Neural cell (in vitro differentiated cells): Measurements from ENCODE around the gene ABCB6. TPM values are rescaled to one million over a fixed set of nuclear protein-coding genes. Genes with fewer than 3 reads are reported as not detected.

Source experiments
- H2AFZ ChIP-seq: fragments of 200-600, 300-800 bp; sonication (generic), shearing (Covaris generic); 2 replicates; pipeline ENCODE4 v1.6.0; 2014; ENCODE audit warnings: low read depth, mild to moderate bottlenecking, antibody characterized with exemption, low read length, moderate library complexity
- H3F3A ChIP-seq: fragments of 200-600 bp; shearing (Covaris generic); 2 replicates; pipeline ENCODE4 v1.6.1; 2016; ENCODE audit warnings: mild to moderate bottlenecking, moderate library complexity, mixed read lengths, antibody characterized with exemption, low read length; ENCODE audit not compliant: insufficient read depth, poor library complexity, severe bottlenecking
- H3K27ac ChIP-seq: fragments of 200-600, 300-800 bp; sonication (generic), shearing (Covaris generic); 2 replicates; pipeline ENCODE4 v1.5.1; 2014; ENCODE audit warnings: mild to moderate bottlenecking, low read length, moderate library complexity
- H3K27me3 ChIP-seq: fragments of 300-800, 200-600 bp; sonication (generic), shearing (Covaris generic); 2 replicates; pipeline ENCODE4 v1.6.0; 2014; ENCODE audit warnings: mild to moderate bottlenecking, low read depth, low read length, moderate library complexity; ENCODE audit not compliant: insufficient read depth
- H3K36me3 ChIP-seq: fragments of 300-800, 200-600 bp; sonication (generic), shearing (Covaris generic); 2 replicates; pipeline ENCODE4 v1.5.1; 2014; ENCODE audit warnings: mild to moderate bottlenecking, antibody characterized with exemption, low read length, moderate library complexity; ENCODE audit not compliant: insufficient read depth
- H3K4me2 ChIP-seq: fragments of 300-800, 200-600 bp; sonication (generic), shearing (Covaris generic); 2 replicates; pipeline ENCODE4 v1.6.0; 2014; ENCODE audit warnings: mild to moderate bottlenecking, low read length
- H3K4me3 ChIP-seq: fragments of 300-800, 200-600 bp; sonication (generic), shearing (Covaris generic); 2 replicates; pipeline ENCODE4 v1.5.1; 2014; ENCODE audit warnings: mild to moderate bottlenecking, low read length, moderate library complexity
- H3K79me2 ChIP-seq: fragments of 200-600 bp; shearing (Covaris generic); replicated peaks from 2 replicates; pipeline ENCODE4 v1.6.0; 2014; ENCODE audit warnings: mild to moderate bottlenecking, low read length, moderate library complexity; ENCODE audit not compliant: insufficient read depth
- H3K9ac ChIP-seq: fragments of 300-800, 200-600 bp; sonication (generic), shearing (Covaris generic); 2 replicates; pipeline ENCODE4 v1.6.1; 2016; ENCODE audit warnings: mild to moderate bottlenecking, low read length, mixed read lengths
- H3K9me2 ChIP-seq: fragments of 200-600 bp; shearing (Covaris generic); 2 replicates; pipeline ENCODE4 v1.6.1; 2016; ENCODE audit warnings: mild to moderate bottlenecking, low read length, mixed read lengths; ENCODE audit not compliant: insufficient read depth
- H3K9me3 ChIP-seq: fragments of 200-600, 300-800 bp; sonication (generic), shearing (Covaris generic); 2 replicates; pipeline ENCODE4 v1.6.1; 2016; ENCODE audit warnings: mild to moderate bottlenecking, mixed run types, low read length, moderate library complexity, mixed read lengths
- H4K20me1 ChIP-seq: fragments of 200-600 bp; shearing (Covaris generic); 2 replicates; pipeline ENCODE4 v1.6.1; 2016; ENCODE audit warnings: mild to moderate bottlenecking, mixed run types; ENCODE audit not compliant: insufficient read depth
- CTCF ChIP-seq: fragments of 450-650 bp; IDR thresholded peaks from 2 replicates; pipeline ENCODE4 v1.5.1; 2014; ENCODE audit warnings: antibody characterized with exemption, mild to moderate bottlenecking, moderate library complexity; ENCODE audit not compliant: poor library complexity, severe bottlenecking
- EP300 ChIP-seq: fragments of 450-650 bp; conservative IDR thresholded peaks from 2 replicates; pipeline ENCODE4 v1.6.1; 2014; ENCODE audit warnings: antibody characterized with exemption, mild to moderate bottlenecking, moderate library complexity; ENCODE audit not compliant: poor library complexity, severe bottlenecking
- EZH2 ChIP-seq: fragments of 200-600, 300-800 bp; shearing (Covaris generic), sonication (generic); IDR thresholded peaks from 2 replicates; pipeline ENCODE4 v1.6.1; 2014; ENCODE audit warnings: antibody characterized with exemption, low read length, borderline replicate concordance, mild to moderate bottlenecking; ENCODE audit not compliant: insufficient read depth, poor library complexity, severe bottlenecking
- MXI1 ChIP-seq: fragments of 450-650 bp; conservative IDR thresholded peaks from 2 replicates; pipeline ENCODE4 v1.6.1; 2014; ENCODE audit warnings: antibody characterized with exemption, mild to moderate bottlenecking; ENCODE audit not compliant: poor library complexity, severe bottlenecking
- POLR2AphosphoS5 ChIP-seq: IDR thresholded peaks from 2 replicates; pipeline ENCODE4 v1.6.1; 2012
- RAD21 ChIP-seq: fragments of 450-650 bp; conservative IDR thresholded peaks from 2 replicates; pipeline ENCODE4 v1.6.1; 2014; ENCODE audit warnings: antibody characterized with exemption, mild to moderate bottlenecking, moderate library complexity
- REST ChIP-seq: IDR thresholded peaks from 2 replicates; pipeline ENCODE4 v1.6.1; 2012; ENCODE audit warnings: borderline replicate concordance
- SMC3 ChIP-seq: fragments of 450-650 bp; conservative IDR thresholded peaks from 2 replicates; pipeline ENCODE4 v1.6.1; 2014; ENCODE audit warnings: antibody characterized with exemption, mild to moderate bottlenecking, moderate library complexity; ENCODE audit not compliant: poor library complexity
- TAF1 ChIP-seq: IDR thresholded peaks from 2 replicates; pipeline ENCODE4 v1.6.1; 2012; ENCODE audit warnings: low read depth
- polyA plus RNA-seq: library from polyadenylated mRNA; depleted of rRNA; stranded (reverse); fragments of >200 nt; gene quantifications from 2 replicates; pipeline ENCODE4 v1.2.3, GENCODE V29; 2014

Gene ABCB6
- polyA plus RNA-seq, 1 donor from 2014 or later, result 28.1 TPM

- no peaks in the 10 kb centered on the region for H4K20me1 ChIP-seq
- no peak overlapping the region for H3K9ac ChIP-seq
- no peak overlapping the region for H3K27ac ChIP-seq
- no peaks in the 10 kb centered on the region for H3K79me2 ChIP-seq
- no peak overlapping the region for H3K4me2 ChIP-seq
- no peaks in the 10 kb centered on the region for H3K9me2 ChIP-seq
- H3K36me3 ChIP-seq, result no peaks in the 10 kb centered on the region
- no peak overlapping the region for H2AFZ ChIP-seq
- TF ChIP-seq REST (no peak), POLR2AphosphoS5 (no peak), CTCF (no peak), MXI1 (no peak)
- no peak overlapping the region for H3K4me3 ChIP-seq
- no peaks in the 10 kb centered on the region for H3K27me3 ChIP-seq
- no peaks in the 10 kb centered on the region for H3K9me3 ChIP-seq
- no peaks in the 10 kb centered on the region for H3F3A ChIP-seq
Observed at GRCh38 chr2:219167997-219168396, 50.8 kb downstream of the ABCB6 start.

GRCh38 chr2:219165058-219165911 is 53.5 kb downstream of the ABCB6 start:
- Histone ChIP-seq H3K4me2 (no peak overlapping the region), H3F3A (no peaks in the 10 kb centered on the region), H3K36me3 (no peaks in the 10 kb centered on the region), H3K4me3 (no peak overlapping the region), H2AFZ (no peak overlapping the region), H3K79me2 (no peaks in the 10 kb centered on the region), H3K27ac (no peak overlapping the region), H3K9me2 (no peaks in the 10 kb centered on the region), H4K20me1 (no peaks in the 10 kb centered on the region), H3K9me3 (no peaks in the 10 kb centered on the region), H3K27me3 (no peaks in the 10 kb centered on the region), H3K9ac (no peak overlapping the region)
- TF ChIP-seq SMC3 (no peak), RAD21 (no peak), REST (no peak), CTCF (no peak), POLR2AphosphoS5 (no peak), MXI1 (no peak), EZH2 (no peak), TAF1 (no peak), EP300 (no peak)
